ENCODE data around the gene MALSU1. TPM values are rescaled to one million over a fixed set of nuclear protein-coding genes. Genes with fewer than 3 reads are reported as not detected.
A peak's percentile ranks its signal among the peaks of the same experiment; 100 is the strongest.

The MALSU1 gene
- total and polyA plus RNA-seq, 2 of the 13 experiments (the other 11 are each of a cell fraction or from before 2014, with no cell fraction given): 72.0 to 141 TPM

DNA sequence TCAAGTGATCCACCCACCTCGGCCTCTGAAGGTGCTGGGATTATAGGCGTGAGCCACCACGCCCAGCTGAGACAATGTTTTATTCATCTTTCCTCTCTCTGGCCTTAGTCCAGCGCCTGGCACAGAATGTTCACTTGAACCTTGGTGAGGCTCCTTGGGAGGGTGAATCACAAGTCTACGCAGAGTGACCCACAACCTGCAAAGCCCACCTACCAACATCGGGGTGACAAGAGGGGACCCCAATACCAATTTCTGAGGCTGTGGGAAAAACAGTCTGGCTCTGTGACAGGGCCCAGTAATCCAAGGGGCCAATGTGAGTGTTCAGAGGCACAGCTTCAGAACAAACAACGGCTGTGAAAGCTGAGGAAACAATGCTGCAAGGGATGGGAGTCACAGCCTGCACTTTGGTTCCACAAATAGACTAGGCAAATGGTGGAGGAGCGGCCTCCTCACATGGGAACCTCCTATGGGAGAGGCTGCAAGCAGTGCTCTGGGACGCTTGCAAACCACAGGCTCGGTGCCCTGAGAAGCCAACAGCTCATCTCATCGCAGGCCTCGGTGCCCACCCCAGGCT is 5.6 kb upstream of the MALSU1 start (continued):
- TF ChIP-seq, protein P1, sequence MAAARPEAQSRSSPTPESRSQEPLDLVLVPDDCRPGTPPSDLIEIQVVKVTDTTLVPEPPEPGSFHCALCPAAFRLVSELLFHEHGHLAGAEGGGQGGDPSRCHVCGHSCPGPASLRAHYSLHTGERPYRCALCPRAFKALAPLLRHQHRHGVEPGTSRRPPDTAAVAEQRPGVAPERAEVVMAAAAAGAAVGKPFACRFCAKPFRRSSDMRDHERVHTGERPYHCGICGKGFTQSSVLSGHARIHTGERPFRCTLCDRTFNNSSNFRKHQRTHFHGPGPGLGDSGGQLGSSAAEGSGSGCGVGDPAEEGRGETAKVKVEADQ (CRISPR knock-in tag; IDR thresholded peaks at IDR 0.05; ENCODE audit: borderline replicate concordance): peak; percentile 57
- TF ChIP-seq ZNF850 (CRISPR knock-in tag; conservative IDR thresholded peaks at IDR 0.05) (no peak), NFIB (CRISPR knock-in tag; IDR thresholded peaks at IDR 0.05; ENCODE audit: borderline replicate concordance) (no peak), TBX3 (IDR thresholded peaks at IDR 0.05; ENCODE audit: borderline replicate concordance) (peak; percentile 26; the same call in 1 of the 2 replicates), SP5 (CRISPR knock-in tag; IDR thresholded peaks at IDR 0.05; ENCODE audit: borderline replicate concordance, low read depth) (no peak; the same call in 1 of the 2 replicates), PRPF4 (IDR thresholded peaks at IDR 0.05; ENCODE audit: low read depth, low read length, poor library complexity, severe bottlenecking) (no peak), SNAPC2 (CRISPR knock-in tag; IDR thresholded peaks at IDR 0.05) (0 out of 2 replicates have a peak, but pooled peaks have one; percentile 54), PAX8 (CRISPR knock-in tag; IDR thresholded peaks at IDR 0.05; ENCODE audit: borderline replicate concordance) (no peak), ZNF841 (CRISPR knock-in tag; IDR thresholded peaks at IDR 0.05; ENCODE audit: borderline replicate concordance) (no peak), KLF16 (CRISPR knock-in tag; IDR thresholded peaks at IDR 0.05) (peak in 1 of 2 experiments; percentile 31; a peak in 1 of 4 replicates), ELF4 (CRISPR knock-in tag; IDR thresholded peaks at IDR 0.05; ENCODE audit: borderline replicate concordance) (0 out of 2 replicates have a peak, but pooled peaks have one; percentile 20), KLF12 (CRISPR knock-in tag; IDR thresholded peaks at IDR 0.05; ENCODE audit: borderline replicate concordance) (no peak; the same call in 1 of the 2 replicates), SOX13 (IDR thresholded peaks at IDR 0.05) (peak; percentile 87), SOX13 (CRISPR knock-in tag; conservative IDR thresholded peaks at IDR 0.05 in 1 of 2, IDR thresholded peaks at IDR 0.05 in 1 of 2) (peak in 1 of 2 experiments; percentile 96; a peak in 2 of 4 replicates), ATAD3A (CRISPR knock-in tag; IDR thresholded peaks at IDR 0.05) (no peak), ZNF772 (CRISPR knock-in tag; IDR thresholded peaks at IDR 0.05) (peak; percentile 75)
- TF ChIP-seq, protein P2, sequence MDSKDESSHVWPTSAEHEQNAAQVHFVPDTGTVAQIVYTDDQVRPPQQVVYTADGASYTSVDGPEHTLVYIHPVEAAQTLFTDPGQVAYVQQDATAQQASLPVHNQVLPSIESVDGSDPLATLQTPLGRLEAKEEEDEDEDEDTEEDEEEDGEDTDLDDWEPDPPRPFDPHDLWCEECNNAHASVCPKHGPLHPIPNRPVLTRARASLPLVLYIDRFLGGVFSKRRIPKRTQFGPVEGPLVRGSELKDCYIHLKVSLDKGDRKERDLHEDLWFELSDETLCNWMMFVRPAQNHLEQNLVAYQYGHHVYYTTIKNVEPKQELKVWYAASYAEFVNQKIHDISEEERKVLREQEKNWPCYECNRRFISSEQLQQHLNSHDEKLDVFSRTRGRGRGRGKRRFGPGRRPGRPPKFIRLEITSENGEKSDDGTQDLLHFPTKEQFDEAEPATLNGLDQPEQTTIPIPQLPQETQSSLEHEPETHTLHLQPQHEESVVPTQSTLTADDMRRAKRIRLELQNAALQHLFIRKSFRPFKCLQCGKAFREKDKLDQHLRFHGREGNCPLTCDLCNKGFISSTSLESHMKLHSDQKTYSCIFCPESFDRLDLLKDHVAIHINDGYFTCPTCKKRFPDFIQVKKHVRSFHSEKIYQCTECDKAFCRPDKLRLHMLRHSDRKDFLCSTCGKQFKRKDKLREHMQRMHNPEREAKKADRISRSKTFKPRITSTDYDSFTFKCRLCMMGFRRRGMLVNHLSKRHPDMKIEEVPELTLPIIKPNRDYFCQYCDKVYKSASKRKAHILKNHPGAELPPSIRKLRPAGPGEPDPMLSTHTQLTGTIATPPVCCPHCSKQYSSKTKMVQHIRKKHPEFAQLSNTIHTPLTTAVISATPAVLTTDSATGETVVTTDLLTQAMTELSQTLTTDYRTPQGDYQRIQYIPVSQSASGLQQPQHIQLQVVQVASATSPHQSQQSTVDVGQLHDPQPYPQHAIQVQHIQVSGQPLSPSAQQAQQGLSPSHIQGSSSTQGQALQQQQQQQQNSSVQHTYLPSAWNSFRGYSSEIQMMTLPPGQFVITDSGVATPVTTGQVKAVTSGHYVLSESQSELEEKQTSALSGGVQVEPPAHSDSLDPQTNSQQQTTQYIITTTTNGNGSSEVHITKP (CRISPR knock-in tag; IDR thresholded peaks at IDR 0.05; ENCODE audit: low read depth): no peak
- TF ChIP-seq, protein P3, sequence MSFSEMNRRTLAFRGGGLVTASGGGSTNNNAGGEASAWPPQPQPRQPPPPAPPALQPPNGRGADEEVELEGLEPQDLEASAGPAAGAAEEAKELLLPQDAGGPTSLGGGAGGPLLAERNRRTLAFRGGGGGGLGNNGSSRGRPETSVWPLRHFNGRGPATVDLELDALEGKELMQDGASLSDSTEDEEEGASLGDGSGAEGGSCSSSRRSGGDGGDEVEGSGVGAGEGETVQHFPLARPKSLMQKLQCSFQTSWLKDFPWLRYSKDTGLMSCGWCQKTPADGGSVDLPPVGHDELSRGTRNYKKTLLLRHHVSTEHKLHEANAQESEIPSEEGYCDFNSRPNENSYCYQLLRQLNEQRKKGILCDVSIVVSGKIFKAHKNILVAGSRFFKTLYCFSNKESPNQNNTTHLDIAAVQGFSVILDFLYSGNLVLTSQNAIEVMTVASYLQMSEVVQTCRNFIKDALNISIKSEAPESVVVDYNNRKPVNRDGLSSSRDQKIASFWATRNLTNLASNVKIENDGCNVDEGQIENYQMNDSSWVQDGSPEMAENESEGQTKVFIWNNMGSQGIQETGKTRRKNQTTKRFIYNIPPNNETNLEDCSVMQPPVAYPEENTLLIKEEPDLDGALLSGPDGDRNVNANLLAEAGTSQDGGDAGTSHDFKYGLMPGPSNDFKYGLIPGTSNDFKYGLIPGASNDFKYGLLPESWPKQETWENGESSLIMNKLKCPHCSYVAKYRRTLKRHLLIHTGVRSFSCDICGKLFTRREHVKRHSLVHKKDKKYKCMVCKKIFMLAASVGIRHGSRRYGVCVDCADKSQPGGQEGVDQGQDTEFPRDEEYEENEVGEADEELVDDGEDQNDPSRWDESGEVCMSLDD (CRISPR knock-in tag; IDR thresholded peaks at IDR 0.05; ENCODE audit: borderline replicate concordance): peak; percentile 98
- TF ChIP-seq, protein P4, sequence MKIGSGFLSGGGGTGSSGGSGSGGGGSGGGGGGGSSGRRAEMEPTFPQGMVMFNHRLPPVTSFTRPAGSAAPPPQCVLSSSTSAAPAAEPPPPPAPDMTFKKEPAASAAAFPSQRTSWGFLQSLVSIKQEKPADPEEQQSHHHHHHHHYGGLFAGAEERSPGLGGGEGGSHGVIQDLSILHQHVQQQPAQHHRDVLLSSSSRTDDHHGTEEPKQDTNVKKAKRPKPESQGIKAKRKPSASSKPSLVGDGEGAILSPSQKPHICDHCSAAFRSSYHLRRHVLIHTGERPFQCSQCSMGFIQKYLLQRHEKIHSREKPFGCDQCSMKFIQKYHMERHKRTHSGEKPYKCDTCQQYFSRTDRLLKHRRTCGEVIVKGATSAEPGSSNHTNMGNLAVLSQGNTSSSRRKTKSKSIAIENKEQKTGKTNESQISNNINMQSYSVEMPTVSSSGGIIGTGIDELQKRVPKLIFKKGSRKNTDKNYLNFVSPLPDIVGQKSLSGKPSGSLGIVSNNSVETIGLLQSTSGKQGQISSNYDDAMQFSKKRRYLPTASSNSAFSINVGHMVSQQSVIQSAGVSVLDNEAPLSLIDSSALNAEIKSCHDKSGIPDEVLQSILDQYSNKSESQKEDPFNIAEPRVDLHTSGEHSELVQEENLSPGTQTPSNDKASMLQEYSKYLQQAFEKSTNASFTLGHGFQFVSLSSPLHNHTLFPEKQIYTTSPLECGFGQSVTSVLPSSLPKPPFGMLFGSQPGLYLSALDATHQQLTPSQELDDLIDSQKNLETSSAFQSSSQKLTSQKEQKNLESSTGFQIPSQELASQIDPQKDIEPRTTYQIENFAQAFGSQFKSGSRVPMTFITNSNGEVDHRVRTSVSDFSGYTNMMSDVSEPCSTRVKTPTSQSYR (CRISPR knock-in tag; IDR thresholded peaks at IDR 0.05; ENCODE audit: borderline replicate concordance): peak; percentile 27; the same call in 1 of the 2 replicates
